HepG2 (cell line): ENCODE measurements around the gene ZNF584. TPM values are rescaled to one million over a fixed set of nuclear protein-coding genes. Genes with fewer than 3 reads are reported as not detected.

Source experiments
- ATAC-seq: fragments of 200-7000 bp; cut with Tn5 transposase; 3 replicates; pipeline ENCODE4 v1.9.1; 2020; ENCODE audit warnings: mild to moderate bottlenecking, moderate library complexity
- BruUV-seq: library from RNA; stranded (reverse); fragments of 400-500 nt; replicated peaks from 2 replicates; lab custom pipeline; 2021; lab: Mats Ljungman, UMichigan
- CTCF ChIA-PET: fragments of 300-600 bp; formaldehyde crosslinking; extraction: SDS; loops from one replicate; lab custom pipeline; 2021; ENCODE audit warnings: low total read pairs, inconsistent platforms, low intra/inter-chr PET ratio; lab: Yijun Ruan, JAX
- POLR2A ChIA-PET: fragments of 350-600 bp; sonication (Branson Sonifier 250); formaldehyde crosslinking; loops from one replicate; lab custom pipeline; 2020; ENCODE audit warnings: antibody characterized with exemption, inconsistent platforms; lab: Yijun Ruan, JAX
- DNase-seq: peaks from one replicate; pipeline ENCODE4 v3.0.0-alpha.2; 2015; ENCODE audit warnings: low spot score
- FAIRE-seq: peaks from 3 replicates; lab custom pipeline; 2011; peaks lifted over from hg19 to GRCh38; lab: Jason Lieb, UNC
- H2AFZ ChIP-seq: one replicate; pipeline ENCODE4 v1.6.1; 2011; ENCODE audit warnings: low read length, inconsistent platforms
- H3K27ac ChIP-seq: fragments of 300-600 bp; 3 replicates; pipeline ENCODE4 v1.8.0; 2011; ENCODE audit warnings: mixed run types, mild to moderate bottlenecking, mixed read lengths, low read length, inconsistent platforms; ENCODE audit not compliant: insufficient read depth; ENCODE audit errors: extremely low read length
- H3K27me3 ChIP-seq, 2 experiments: fragments of 200-600 bp in 1 of 2; 2 replicates in 1 of 2; 3 replicates in 1 of 2; pipeline versions ENCODE4 v1.6.0 to v1.8.0; 2011; ENCODE audit warnings: low read length in 2 of 2, mild to moderate bottlenecking in 2 of 2, moderate library complexity in 2 of 2, inconsistent platforms in 1 of 2; ENCODE audit not compliant: insufficient read depth in 2 of 2, control insufficient read depth in 1 of 2
- H3K36me3 ChIP-seq, 2 experiments: fragments of 200-600 bp in 1 of 2; replicated peaks in 1 of 2; 2 replicates in 1 of 2; 3 replicates in 1 of 2; pipeline versions ENCODE4 v1.5.1 to v1.8.0; 2011; ENCODE audit warnings: low read length in 2 of 2, inconsistent platforms in 1 of 2; ENCODE audit not compliant: insufficient read depth in 2 of 2, control insufficient read depth in 1 of 2
- H3K4me1 ChIP-seq: 2 replicates; pipeline ENCODE4 v1.5.1; 2012; ENCODE audit warnings: low read length, inconsistent platforms; ENCODE audit not compliant: insufficient read depth
- H3K4me2 ChIP-seq: 2 replicates; pipeline ENCODE4 v1.6.0; 2011; ENCODE audit warnings: low read depth, low read length, inconsistent platforms
- H3K4me3 ChIP-seq, 3 experiments: fragments of 200-600 bp in 1 of 3; sonication (generic), shearing (Covaris generic) in 1 of 3; replicated peaks in 1 of 3; 2 replicates each; pipeline ENCODE4 v1.5.1; 2011 to 2016; ENCODE audit warnings: low read length in 3 of 3, inconsistent platforms in 2 of 3, low read depth in 2 of 3, mild to moderate bottlenecking in 2 of 3, control low read depth in 1 of 3, mixed read lengths in 1 of 3; ENCODE audit not compliant: insufficient read depth in 1 of 3
- H3K79me2 ChIP-seq: one replicate; pipeline ENCODE4 v1.6.1; 2011; ENCODE audit warnings: low read length, inconsistent platforms; ENCODE audit not compliant: insufficient read depth
- H3K9ac ChIP-seq: 2 replicates; pipeline ENCODE4 v1.6.0; 2011; ENCODE audit warnings: mild to moderate bottlenecking, low read depth, low read length, inconsistent platforms; ENCODE audit not compliant: insufficient read depth
- H3K9me3 ChIP-seq: 2 replicates; pipeline ENCODE4 v1.5.1; 2012; ENCODE audit warnings: mild to moderate bottlenecking, low read length
- H4K20me1 ChIP-seq: 2 replicates; pipeline ENCODE4 v1.6.0; 2011; ENCODE audit warnings: inconsistent platforms, mild to moderate bottlenecking, low read length, moderate library complexity; ENCODE audit not compliant: insufficient read depth
- FOXC1 ChIP-seq: sonication (generic); formaldehyde crosslinking; IDR thresholded peaks from 2 replicates; pipeline ENCODE4 v1.8.0; 2022; ENCODE audit warnings: mild to moderate bottlenecking, missing genetic modification reagents, borderline replicate concordance
- GATA4 ChIP-seq: sonication (generic); IDR thresholded peaks from 2 replicates; pipeline ENCODE4 v1.6.1; 2016; ENCODE audit warnings: antibody characterized with exemption, low read depth, borderline replicate concordance
- MAFF ChIP-seq: IDR thresholded peaks from 2 replicates; pipeline ENCODE4 v1.6.1; 2011; ENCODE audit warnings: low read depth, low read length, improper control_type of control experiment
- MAFK ChIP-seq, 2 experiments: IDR thresholded peaks in 1 of 2; conservative IDR thresholded peaks in 1 of 2; 2 replicates each; pipeline ENCODE4 v1.6.1; 2011; ENCODE audit warnings: improper control_type of control experiment in 2 of 2, low read length in 2 of 2
- MAZ ChIP-seq, 2 experiments: sonication (generic) in 1 of 2; formaldehyde crosslinking in 1 of 2; IDR thresholded peaks; 2 replicates each; pipeline versions ENCODE4 v1.5.0 to v1.6.1; 2012 to 2020; ENCODE audit warnings: low read depth in 2 of 2, mild to moderate bottlenecking in 2 of 2, borderline replicate concordance in 1 of 2, improper control_type of control experiment in 1 of 2, low read length in 1 of 2, missing genetic modification reagents in 1 of 2, moderate library complexity in 1 of 2
- POLR2A ChIP-seq, 2 experiments: IDR thresholded peaks; 2 replicates each; pipeline ENCODE4 v1.6.1; 2011; ENCODE audit warnings: low read depth in 2 of 2, low read length in 2 of 2, mild to moderate bottlenecking in 1 of 2, moderate library complexity in 1 of 2; ENCODE audit not compliant: insufficient read depth in 1 of 2
- RCOR2 ChIP-seq: IDR thresholded peaks from 2 replicates; pipeline ENCODE4 v1.6.1; 2016; ENCODE audit warnings: missing biosample characterization, missing genetic modification reagents
- TAF15 ChIP-seq: fragments of 200-400 bp; formaldehyde crosslinking; IDR thresholded peaks from one replicate; pipeline ENCODE4 v1.6.1; 2018; ENCODE audit warnings: mild to moderate bottlenecking, low read depth, low read length; ENCODE audit not compliant: poor library complexity, severe bottlenecking
- YY1 ChIP-seq: IDR thresholded peaks from 2 replicates; pipeline ENCODE4 v1.6.1; 2011; ENCODE audit warnings: low read length, low read depth, moderate library complexity, mild to moderate bottlenecking; ENCODE audit not compliant: insufficient read depth, insufficient replicate concordance
- ZFP90 ChIP-seq: sonication (generic); formaldehyde crosslinking; IDR thresholded peaks from 2 replicates; pipeline ENCODE4 v1.8.0; 2022; ENCODE audit warnings: missing genetic modification reagents, mild to moderate bottlenecking, inconsistent platforms, borderline replicate concordance
- ZNF3 ChIP-seq: IDR thresholded peaks from 2 replicates; pipeline ENCODE4 v1.7.0; 2017; ENCODE audit warnings: inconsistent platforms
- ZNF615 ChIP-seq: sonication (generic); formaldehyde crosslinking; IDR thresholded peaks from 2 replicates; pipeline ENCODE4 v1.5.0; 2020; ENCODE audit warnings: mild to moderate bottlenecking, missing genetic modification reagents, borderline replicate concordance
- ZNF644 ChIP-seq: IDR thresholded peaks from 2 replicates; pipeline ENCODE4 v1.6.1; 2016; ENCODE audit warnings: low read depth
- whole genome bisulfite sequencing: methylation state at CpG from one replicate; pipeline ENCODE4 v1.1.6; 2017; ENCODE audit warnings: low lambda C conversion rate; 5-methylcytosine and 5-hydroxymethylcytosine counted together
- in situ Hi-C: cut with HindIII; loops from 2 replicates; pipeline ENCODE4 v1.10.0; 2017; ENCODE audit warnings: low pct_unique_long_range_greater_than_20kb; ENCODE audit not compliant: extremely low pct_ligation_motif_present
- intact Hi-C: fragments of 100-400 bp; cut with micrococcal nuclease; formaldehyde crosslinking; loops from one replicate; pipeline ENCODE4 v1.10.0; 2022; ENCODE audit not compliant: unreplicated experiment
- polyA plus RNA-seq, 8 experiments: library from polyadenylated mRNA; depleted of rRNA in 3 of 8; stranded (reverse) in 7 of 8; unstranded in 1 of 8; fragments of >200 nt; fragmentation: Illumina TruSeq in 4 of 8; extraction: Trizol in 4 of 8; gene quantifications; 2 replicates each; pipeline versions ENCODE4 v1.2.1 to v1.2.3, GENCODE V29; 2011 to 2016; ENCODE audit warnings: low read depth in 4 of 8, missing spikeins in 1 of 8, mixed read lengths in 1 of 8; ENCODE audit not compliant: insufficient read depth in 1 of 8
- total RNA-seq, 5 experiments: library from RNA; depleted of rRNA; stranded (reverse); fragments of >200 nt; fragmentation: Illumina TruSeq; extraction: Trizol; gene quantifications; 2 replicates each; pipeline ENCODE4 v1.2.3, GENCODE V29; 2016; ENCODE audit warnings: low read depth in 1 of 5
- TF ChIP-seq, protein P1 (sequence below): sonication (generic); formaldehyde crosslinking; IDR thresholded peaks from 2 replicates; pipeline ENCODE4 v1.5.1; 2020; ENCODE audit warnings: missing genetic modification reagents, mild to moderate bottlenecking, borderline replicate concordance
- TF ChIP-seq, protein P2 (sequence below): sonication (generic); formaldehyde crosslinking; IDR thresholded peaks from 2 replicates; pipeline ENCODE4 v1.5.1; 2020; ENCODE audit warnings: missing genetic modification reagents, mild to moderate bottlenecking, borderline replicate concordance
- TF ChIP-seq, protein P3 (sequence below): sonication (generic); formaldehyde crosslinking; IDR thresholded peaks from 2 replicates; pipeline ENCODE4 v1.8.1; 2023; ENCODE audit warnings: mild to moderate bottlenecking, moderate library complexity, missing genetic modification reagents
- TF ChIP-seq, protein P4 (sequence below): IDR thresholded peaks from 2 replicates; pipeline ENCODE4 v1.6.1; 2012; ENCODE audit warnings: low read depth, low read length, improper control_type of control experiment

The ZNF584 gene
- total and polyA plus RNA-seq, 2 of the 13 experiments (the other 11 are each of a cell fraction or from before 2014, with no cell fraction given) = 2.4 to 7.0 TPM

DNA sequence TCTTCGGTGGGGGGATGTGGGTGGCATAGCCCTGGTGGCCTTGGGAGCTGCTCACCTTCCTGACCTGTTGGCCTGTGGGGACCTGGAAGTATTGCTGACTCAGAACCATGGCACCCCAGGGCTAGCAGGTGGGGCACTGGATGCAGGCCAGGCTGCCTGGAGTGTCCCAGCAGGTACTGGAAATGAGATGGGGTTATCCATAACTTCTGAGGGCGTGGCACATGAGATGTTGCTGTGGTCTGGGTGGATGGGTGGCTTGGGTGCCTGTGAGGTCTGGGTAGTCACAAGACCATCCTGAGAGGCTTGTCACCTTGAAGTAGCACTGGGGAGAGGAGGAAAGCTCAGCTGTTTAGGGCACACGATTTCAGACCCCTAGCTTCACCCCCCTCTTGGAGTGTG lies 13.6 kb upstream of the ZNF584 start (continued):
- TF ChIP-seq, protein P1, sequence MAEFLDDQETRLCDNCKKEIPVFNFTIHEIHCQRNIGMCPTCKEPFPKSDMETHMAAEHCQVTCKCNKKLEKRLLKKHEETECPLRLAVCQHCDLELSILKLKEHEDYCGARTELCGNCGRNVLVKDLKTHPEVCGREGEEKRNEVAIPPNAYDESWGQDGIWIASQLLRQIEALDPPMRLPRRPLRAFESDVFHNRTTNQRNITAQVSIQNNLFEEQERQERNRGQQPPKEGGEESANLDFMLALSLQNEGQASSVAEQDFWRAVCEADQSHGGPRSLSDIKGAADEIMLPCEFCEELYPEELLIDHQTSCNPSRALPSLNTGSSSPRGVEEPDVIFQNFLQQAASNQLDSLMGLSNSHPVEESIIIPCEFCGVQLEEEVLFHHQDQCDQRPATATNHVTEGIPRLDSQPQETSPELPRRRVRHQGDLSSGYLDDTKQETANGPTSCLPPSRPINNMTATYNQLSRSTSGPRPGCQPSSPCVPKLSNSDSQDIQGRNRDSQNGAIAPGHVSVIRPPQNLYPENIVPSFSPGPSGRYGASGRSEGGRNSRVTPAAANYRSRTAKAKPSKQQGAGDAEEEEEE (CRISPR knock-in tag) = no peak
- TF ChIP-seq MAFF (peak; percentile 41), MAFK (conservative IDR thresholded peaks at IDR 0.05 in 1 of 2, IDR thresholded peaks at IDR 0.05 in 1 of 2; ENCODE audit: low read length in 2 of 2) (peak; percentile 38 to 60; a peak in 3 of 4 replicates), ZNF644 (no peak), ZFP90 (CRISPR knock-in tag) (no peak), POLR2A (IDR thresholded peaks at IDR 0.05; ENCODE audit: insufficient read depth in 1 of 2, low read depth in 2 of 2, low read length in 2 of 2) (peak in 1 of 2 experiments; percentile 21; a peak in 1 of 4 replicates)
- TF ChIP-seq, protein P2, sequence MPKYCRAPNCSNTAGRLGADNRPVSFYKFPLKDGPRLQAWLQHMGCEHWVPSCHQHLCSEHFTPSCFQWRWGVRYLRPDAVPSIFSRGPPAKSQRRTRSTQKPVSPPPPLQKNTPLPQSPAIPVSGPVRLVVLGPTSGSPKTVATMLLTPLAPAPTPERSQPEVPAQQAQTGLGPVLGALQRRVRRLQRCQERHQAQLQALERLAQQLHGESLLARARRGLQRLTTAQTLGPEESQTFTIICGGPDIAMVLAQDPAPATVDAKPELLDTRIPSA (CRISPR knock-in tag) = no peak

DNA sequence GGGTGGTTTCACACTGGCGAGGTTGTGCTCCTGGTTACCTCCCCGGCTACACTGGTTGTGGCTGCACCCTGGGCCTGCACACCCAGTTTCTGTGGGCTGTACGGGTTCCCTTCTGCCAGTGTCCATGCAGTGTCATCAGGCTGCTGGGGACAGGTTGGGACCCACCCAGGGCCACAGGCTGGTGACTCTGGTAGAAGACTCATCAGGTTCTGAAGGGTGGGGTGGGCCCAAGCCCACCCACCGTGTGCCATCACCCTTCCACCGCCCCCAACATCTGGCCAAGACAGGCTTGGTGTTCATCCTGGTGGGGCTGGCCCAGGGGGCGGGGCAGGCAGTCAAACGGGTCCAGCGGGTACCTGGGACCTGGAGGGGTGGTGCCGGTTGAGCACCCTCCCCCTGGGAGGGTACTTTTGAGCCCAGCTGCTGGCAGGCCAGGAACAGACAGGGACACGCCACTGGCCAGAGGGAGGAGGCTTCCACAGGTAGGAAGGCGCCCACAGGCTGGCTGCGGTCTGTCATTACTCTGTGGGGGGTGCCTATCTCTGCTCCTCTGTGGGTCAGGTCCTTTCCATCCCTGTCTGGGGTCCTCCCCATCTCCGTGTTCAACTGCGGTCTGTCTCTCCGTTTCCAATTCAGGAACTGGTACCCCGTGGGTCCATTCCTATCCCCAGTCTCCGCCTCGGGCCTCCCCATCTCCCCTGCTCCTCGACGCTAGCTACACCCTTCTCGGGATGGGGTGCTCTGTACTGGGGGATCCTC lies 13.1 kb upstream of the ZNF584 start, which contains the start of gene RNF225:
Gene RNF225, plus strand, starts transcription at position 437 of the 759 bp plus-strand sequence. CDS start 434 bp downstream, outside the sequence.
- intact Hi-C loops = no loop called here
- no peak for TF ChIP-seq FOXC1 (CRISPR knock-in tag)
- TF ChIP-seq POLR2A (IDR thresholded peaks at IDR 0.05; ENCODE audit: insufficient read depth in 1 of 2, low read depth in 2 of 2, low read length in 2 of 2) = peak; percentile 23 to 55; a peak in 3 of 4 replicates
- TF ChIP-seq GATA4 = 0 out of 2 replicates have a peak, but pooled peaks have one; percentile 6
- no peak for TF ChIP-seq YY1
- TF ChIP-seq, protein P3, sequence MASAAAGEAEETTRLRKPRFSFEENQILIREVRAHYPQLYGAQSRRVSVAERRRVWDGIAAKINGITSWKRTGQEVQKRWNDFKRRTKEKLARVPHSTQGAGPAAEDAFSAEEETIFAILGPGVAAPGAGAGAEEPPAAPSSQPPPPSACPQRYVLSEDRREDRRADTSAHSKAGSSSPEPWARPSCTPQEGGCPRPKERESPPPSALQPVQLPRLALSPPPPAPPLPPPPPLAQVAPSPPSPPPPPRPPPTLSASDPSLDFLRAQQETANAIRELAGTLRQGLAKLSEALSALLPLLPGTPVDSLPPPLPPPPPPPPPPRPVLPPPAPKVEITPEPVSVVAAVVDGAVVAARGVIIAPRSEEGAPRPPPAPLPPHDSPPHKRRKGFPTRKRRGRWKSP (CRISPR knock-in tag) = no peak
- no peak for TF ChIP-seq MAZ (IDR thresholded peaks at IDR 0.05; ENCODE audit: borderline replicate concordance, low read depth, low read length)
- no peak for TF ChIP-seq MAZ (CRISPR knock-in tag; IDR thresholded peaks at IDR 0.05; ENCODE audit: low read depth)
- no peak for TF ChIP-seq ZNF3 (CRISPR knock-in tag)
- 0 out of 2 replicates have a peak, but pooled peaks have one; percentile 47 for TF ChIP-seq ZNF615 (CRISPR knock-in tag)
- TF ChIP-seq TAF15 = peak; percentile 39
- TF ChIP-seq RCOR2 (CRISPR knock-in tag) = no peak
- TF ChIP-seq, protein P4, sequence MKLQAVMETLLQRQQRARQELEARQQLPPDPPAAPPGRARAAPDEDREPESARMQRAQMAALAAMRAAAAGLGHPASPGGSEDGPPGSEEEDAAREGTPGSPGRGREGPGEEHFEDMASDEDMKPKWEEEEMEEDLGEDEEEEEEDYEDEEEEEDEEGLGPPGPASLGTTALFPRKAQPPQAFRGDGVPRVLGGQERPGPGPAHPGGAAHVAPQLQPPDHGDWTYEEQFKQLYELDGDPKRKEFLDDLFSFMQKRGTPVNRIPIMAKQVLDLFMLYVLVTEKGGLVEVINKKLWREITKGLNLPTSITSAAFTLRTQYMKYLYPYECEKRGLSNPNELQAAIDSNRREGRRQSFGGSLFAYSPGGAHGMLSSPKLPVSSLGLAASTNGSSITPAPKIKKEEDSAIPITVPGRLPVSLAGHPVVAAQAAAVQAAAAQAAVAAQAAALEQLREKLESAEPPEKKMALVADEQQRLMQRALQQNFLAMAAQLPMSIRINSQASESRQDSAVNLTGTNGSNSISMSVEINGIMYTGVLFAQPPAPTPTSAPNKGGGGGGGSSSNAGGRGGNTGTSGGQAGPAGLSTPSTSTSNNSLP = no peak

More for the DNA sequence above, 13.1 kb upstream of the ZNF584 start, which contains the start of gene RNF225:
- ChIA-PET CTCF (no interaction called here), POLR2A (no interaction called here)
- Histone ChIP-seq H3K27me3 (no peaks in the 10 kb centered on the region), H3K9ac (no peak within 1 kb of the TSS), H3K4me1 (peaks cover 21% of the 10 kb centered on the region), H3K4me2 (no peak within 1 kb of the TSS), H3K9me3 (no peaks in the 10 kb centered on the region), H3K4me3 (no peak within 1 kb of the TSS), H3K27ac (no peak within 1 kb of the TSS), H3K79me2 (peaks cover 10% of the 10 kb centered on the region), H2AFZ (no peak within 1 kb of the TSS), H4K20me1 (peaks cover 28% of the 10 kb centered on the region), H3K36me3 (peaks cover 12 to 47% of the 10 kb centered on the region in 2 experiments)
- BruUV-seq = no TSS peak
- ATAC-seq = peak; percentile 22
- DNase-seq = no peak
- 93% methylated on average over 14 of the region's 21 CpGs for WGBS
- no peak for FAIRE-seq
- in situ Hi-C loops = no loop called here
